ENCODE data around the gene ANKRD13B. TPM values are rescaled to one million over a fixed set of nuclear protein-coding genes. Genes with fewer than 3 reads are reported as not detected.

Gene ANKRD13B
- total RNA-seq, 1 experiment from 2014 or later, result 31.4 TPM

DNA sequence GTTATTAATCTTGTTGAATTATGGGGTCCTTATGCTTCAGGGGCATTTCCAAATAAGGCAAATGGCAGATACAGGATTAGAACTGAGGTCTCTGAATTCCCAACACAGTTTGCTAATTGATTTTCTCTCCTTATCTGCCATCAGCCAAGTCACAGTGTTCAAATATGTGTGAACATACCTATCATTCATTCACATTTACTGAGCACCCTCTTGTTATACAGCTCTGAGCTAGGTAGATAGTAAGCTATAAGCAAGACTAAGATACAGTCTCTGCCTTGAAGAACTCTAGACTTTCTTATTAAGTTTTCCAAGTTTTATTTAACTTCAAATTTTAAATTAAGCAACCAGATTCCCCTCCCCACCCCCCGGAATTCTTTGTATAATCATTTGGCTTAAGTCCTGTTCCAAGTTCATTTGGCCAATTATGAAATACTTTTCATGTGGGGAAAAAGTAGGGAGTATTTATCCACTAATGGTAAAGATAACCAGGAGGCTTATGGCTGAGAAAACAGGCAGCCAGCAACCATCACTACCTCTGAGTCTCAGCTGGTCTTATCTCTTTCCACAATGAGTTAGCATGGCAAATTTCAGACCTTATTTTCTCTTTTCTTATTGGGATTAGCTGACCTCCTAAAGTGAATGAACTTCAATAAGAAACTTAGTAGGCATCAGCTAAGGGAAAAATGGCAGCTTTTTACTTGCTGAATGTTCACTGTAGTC lies 61.2 kb downstream of the ANKRD13B start:
- BruUV-seq (replicated peaks), result no TSS peak
- POLR2A ChIA-PET, result no interaction called here
- Histone ChIP-seq H3K27me3 (ENCODE audit: control insufficient read depth, insufficient read depth, low read length) (no peaks in the 10 kb centered on the region), H3K27ac (ENCODE audit: low read length) (no peak overlapping the region), H3K4me1 (ENCODE audit: control insufficient read depth, insufficient read depth, low read length) (no peaks in the 10 kb centered on the region), H3K9me3 (ENCODE audit: control insufficient read depth, insufficient read depth, low read depth, low read length) (no peaks in the 10 kb centered on the region), H3K36me3 (ENCODE audit: control insufficient read depth, insufficient read depth, low read length) (no peaks in the 10 kb centered on the region), H3K4me3 (ENCODE audit: low read depth in 2 of 2, low read length in 2 of 2) (no peak overlapping the region)
- in situ Hi-C loops (cut with HindIII; ENCODE audit: low pct_unique_long_range_greater_than_20kb, low sequenced_read_pairs), result no loop called here
- ATAC-seq, result no peak
- CTCF ChIA-PET, result no interaction called here
- DNase-seq (ENCODE audit: low read depth, low spot score), result no peak
- TF ChIP-seq TCF7L2 (IDR thresholded peaks at IDR 0.05; ENCODE audit: low read depth, low read length) (no peak), POLR2AphosphoS5 (IDR thresholded peaks at IDR 0.05; ENCODE audit: low read depth, low read length) (no peak), REST (IDR thresholded peaks at IDR 0.05; ENCODE audit: insufficient read depth in 1 of 2, low read depth in 2 of 2, low read length in 1 of 2) (no peak), SIN3A (IDR thresholded peaks at IDR 0.05; ENCODE audit: borderline replicate concordance, insufficient read depth, low read depth, low read length) (no peak)
- TF ChIP-seq, protein P1, sequence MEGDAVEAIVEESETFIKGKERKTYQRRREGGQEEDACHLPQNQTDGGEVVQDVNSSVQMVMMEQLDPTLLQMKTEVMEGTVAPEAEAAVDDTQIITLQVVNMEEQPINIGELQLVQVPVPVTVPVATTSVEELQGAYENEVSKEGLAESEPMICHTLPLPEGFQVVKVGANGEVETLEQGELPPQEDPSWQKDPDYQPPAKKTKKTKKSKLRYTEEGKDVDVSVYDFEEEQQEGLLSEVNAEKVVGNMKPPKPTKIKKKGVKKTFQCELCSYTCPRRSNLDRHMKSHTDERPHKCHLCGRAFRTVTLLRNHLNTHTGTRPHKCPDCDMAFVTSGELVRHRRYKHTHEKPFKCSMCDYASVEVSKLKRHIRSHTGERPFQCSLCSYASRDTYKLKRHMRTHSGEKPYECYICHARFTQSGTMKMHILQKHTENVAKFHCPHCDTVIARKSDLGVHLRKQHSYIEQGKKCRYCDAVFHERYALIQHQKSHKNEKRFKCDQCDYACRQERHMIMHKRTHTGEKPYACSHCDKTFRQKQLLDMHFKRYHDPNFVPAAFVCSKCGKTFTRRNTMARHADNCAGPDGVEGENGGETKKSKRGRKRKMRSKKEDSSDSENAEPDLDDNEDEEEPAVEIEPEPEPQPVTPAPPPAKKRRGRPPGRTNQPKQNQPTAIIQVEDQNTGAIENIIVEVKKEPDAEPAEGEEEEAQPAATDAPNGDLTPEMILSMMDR (IDR thresholded peaks at IDR 0.05), result no peak
- intact Hi-C loops (cut with micrococcal nuclease; ENCODE audit: unreplicated experiment), result no loop called here

GRCh38 chr17:29655323-29655722 lies 62.4 kb downstream of the ANKRD13B start:
- in situ Hi-C loops (cut with HindIII; ENCODE audit: low pct_unique_long_range_greater_than_20kb, low sequenced_read_pairs), result no loop called here
- no TSS peak for BruUV-seq (replicated peaks)
- intact Hi-C loops (cut with micrococcal nuclease; ENCODE audit: unreplicated experiment), result no loop called here
- Histone ChIP-seq H3K36me3 (ENCODE audit: control insufficient read depth, insufficient read depth, low read length) (no peaks in the 10 kb centered on the region), H3K27me3 (ENCODE audit: control insufficient read depth, insufficient read depth, low read length) (no peaks in the 10 kb centered on the region), H3K9me3 (ENCODE audit: control insufficient read depth, insufficient read depth, low read depth, low read length) (no peaks in the 10 kb centered on the region), H3K27ac (ENCODE audit: low read length) (no peak overlapping the region), H3K4me3 (ENCODE audit: low read depth in 2 of 2, low read length in 2 of 2) (no peak overlapping the region), H3K4me1 (ENCODE audit: control insufficient read depth, insufficient read depth, low read length) (no peaks in the 10 kb centered on the region)
- no peak for ATAC-seq
- CTCF ChIA-PET, result interaction anchor here (0.5 to 0.7 kb wide), 2 partner anchors 37 to 39 kb away, joined by 3 read pairs; no protein-coding TSS in a partner anchor
- POLR2A ChIA-PET, result no interaction called here
- DNase-seq (ENCODE audit: low read depth, low spot score), result no peak
- TF ChIP-seq TCF7L2 (IDR thresholded peaks at IDR 0.05; ENCODE audit: low read depth, low read length) (no peak), POLR2AphosphoS5 (IDR thresholded peaks at IDR 0.05; ENCODE audit: low read depth, low read length) (no peak), SIN3A (IDR thresholded peaks at IDR 0.05; ENCODE audit: borderline replicate concordance, insufficient read depth, low read depth, low read length) (no peak), REST (IDR thresholded peaks at IDR 0.05; ENCODE audit: insufficient read depth in 1 of 2, low read depth in 2 of 2, low read length in 1 of 2) (no peak)
- TF ChIP-seq, protein P1 (IDR thresholded peaks at IDR 0.05), result no peak
